DMS153 treated with DMSO at 0.1 percent for 48 hours (cell line): ENCODE measurements around the gene LMAN1L.
A peak's percentile ranks its signal among the peaks of the same experiment; 100 is the strongest.

Experiments
- DNase-seq: peaks from one replicate; lab custom pipeline; 2025; ENCODE audit not compliant: unreplicated experiment; lab: John Stamatoyannopoulos, UW

LMAN1L gene

GRCh38 chr15:74833376-74834107 lies 20.9 kb downstream of the LMAN1L start:
- DNase-seq, result no peak

GRCh38 chr15:74835312-74835823 lies 22.7 kb downstream of the LMAN1L start:
- no peak for DNase-seq

- no peak for DNase-seq
Observed at GRCh38 chr15:74836846-74837245, 24.2 kb downstream of the LMAN1L start.

- no peak for DNase-seq
Observed at GRCh38 chr15:74837482-74838136, 25.0 kb downstream of the LMAN1L start.

- no peak for DNase-seq
Observed at GRCh38 chr15:74838137-74838516, 25.5 kb downstream of the LMAN1L start.

- DNase-seq, result no peak
Observed at GRCh38 chr15:74838746-74839525, 26.3 kb downstream of the LMAN1L start.

GRCh38 chr15:74839526-74840395 lies 27.1 kb downstream of the LMAN1L start:
- DNase-seq, result no peak

- DNase-seq, result no peak
Observed at GRCh38 chr15:74840851-74841775, 28.5 kb downstream of the LMAN1L start.

GRCh38 chr15:74841891-74842373 lies 29.3 kb downstream of the LMAN1L start:
- no peak for DNase-seq

GRCh38 chr15:74842581-74843444 lies 30.2 kb downstream of the LMAN1L start, which contains the start of gene ULK3:
Gene ULK3, minus strand, starts transcription at chr15:74843156. Its CDS starts 51 bp downstream, at chr15:74843105.
- DNase-seq, result peak; percentile 49

GRCh38 chr15:74843445-74843828 lies 30.8 kb downstream of the LMAN1L start:
- DNase-seq, result no peak

GRCh38 chr15:74843891-74844299 lies 31.3 kb downstream of the LMAN1L start:
- DNase-seq, result no peak

- DNase-seq, result no peak
Observed at GRCh38 chr15:74844319-74845207, 31.9 kb downstream of the LMAN1L start.

GRCh38 chr15:74845208-74845568 lies 32.6 kb downstream of the LMAN1L start:
- DNase-seq, result no peak

GRCh38 chr15:74845581-74845980 lies 32.9 kb downstream of the LMAN1L start:
- DNase-seq, result no peak

- DNase-seq, result no peak
Observed at GRCh38 chr15:74847432-74847831, 34.8 kb downstream of the LMAN1L start.

- DNase-seq, result no peak
Observed at GRCh38 chr15:74850393-74850792, 37.8 kb downstream of the LMAN1L start.

- no peak for DNase-seq
Observed at GRCh38 chr15:74851960-74852359, 39.3 kb downstream of the LMAN1L start.
